ENCODE measurements around the gene GAA.

GAA gene

DNA sequence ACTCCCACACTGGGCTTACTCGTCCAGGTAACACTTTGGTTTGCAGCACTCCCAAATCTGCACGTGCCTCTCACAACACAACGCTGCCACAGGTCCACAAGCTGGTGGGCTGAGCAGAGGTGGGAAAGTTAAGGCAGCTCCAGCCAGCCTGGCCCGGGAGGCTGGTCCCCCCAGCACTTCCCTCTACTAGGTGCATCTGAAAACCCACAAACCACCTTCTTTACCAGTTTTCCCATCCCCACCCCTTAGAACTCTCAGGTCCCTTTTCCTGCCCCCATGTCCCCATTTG lies 1.4 kb upstream of the GAA start:
- DNase-seq (ENCODE audit: low spot score in 2 of 2): no peak
- Mint-ChIP-seq H3K27ac (ENCODE audit: low read depth) (no peak overlapping the region), H3K36me3 (ENCODE audit: insufficient read depth) (peaks cover 8% of the 10 kb centered on the region), H3K27me3 (no peaks in the 10 kb centered on the region), H3K4me3 (peak overlapping the region; percentile 86), H3K4me1 (peaks cover 26% of the 10 kb centered on the region), H3K9me3 (no peaks in the 10 kb centered on the region)
- no peak for ATAC-seq (replicated peaks; ENCODE audit: extremely low read depth, poor library complexity, severe bottlenecking)

GRCh38 chr17:80101946-80102663 lies 724 bp downstream of the GAA start:
- peak overlapping the region; percentile 68 for H3K27ac Mint-ChIP-seq (ENCODE audit: low read depth)
- no peaks in the 10 kb centered on the region for H3K9me3 Mint-ChIP-seq
- DNase-seq (ENCODE audit: low spot score in 2 of 2): no peak
- no peaks in the 10 kb centered on the region for H3K27me3 Mint-ChIP-seq
- peaks cover 8% of the 10 kb centered on the region for H3K36me3 Mint-ChIP-seq (ENCODE audit: insufficient read depth)
- peaks cover 26% of the 10 kb centered on the region for H3K4me1 Mint-ChIP-seq
- ATAC-seq (replicated peaks; ENCODE audit: extremely low read depth, poor library complexity, severe bottlenecking): peak; percentile 24
- peak overlapping the region; percentile 87 for H3K4me3 Mint-ChIP-seq

DNA sequence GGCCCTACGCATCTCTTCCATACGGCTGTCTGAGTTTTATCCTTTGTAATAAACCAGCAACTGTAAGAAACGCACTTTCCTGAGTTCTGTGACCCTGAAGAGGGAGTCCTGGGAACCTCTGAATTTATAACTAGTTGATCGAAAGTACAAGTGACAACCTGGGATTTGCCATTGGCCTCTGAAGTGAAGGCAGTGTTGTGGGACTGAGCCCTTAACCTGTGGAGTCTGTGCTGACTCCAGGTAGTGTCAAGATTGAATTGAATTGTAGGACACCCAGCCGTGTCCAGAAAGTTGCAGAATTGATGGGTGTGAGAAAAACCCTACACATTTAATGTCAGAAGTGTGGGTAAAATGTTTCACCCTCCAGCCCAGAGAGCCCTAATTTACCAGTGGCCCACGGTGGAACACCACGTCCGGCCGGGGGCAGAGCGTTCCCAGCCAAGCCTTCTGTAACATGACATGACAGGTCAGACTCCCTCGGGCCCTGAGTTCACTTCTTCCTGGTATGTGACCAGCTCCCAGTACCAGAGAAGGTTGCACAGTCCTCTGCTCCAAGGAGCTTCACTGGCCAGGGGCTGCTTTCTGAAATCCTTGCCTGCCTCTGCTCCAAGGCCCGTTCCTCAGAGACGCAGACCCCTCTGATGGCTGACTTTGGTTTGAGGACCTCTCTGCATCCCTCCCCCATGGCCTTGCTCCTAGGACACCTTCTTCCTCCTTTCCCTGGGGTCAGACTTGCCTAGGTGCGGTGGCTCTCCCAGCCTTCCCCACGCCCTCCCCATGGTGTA lies 1.5 kb downstream of the GAA start:
- DNase-seq (ENCODE audit: low spot score in 2 of 2): no peak
- no peaks in the 10 kb centered on the region for H3K9me3 Mint-ChIP-seq
- peaks cover 8% of the 10 kb centered on the region for H3K36me3 Mint-ChIP-seq (ENCODE audit: insufficient read depth)
- H3K4me1 Mint-ChIP-seq: peaks cover 26% of the 10 kb centered on the region
- no peak for ATAC-seq (replicated peaks; ENCODE audit: extremely low read depth, poor library complexity, severe bottlenecking)
- peak overlapping the region; percentile 87 for H3K4me3 Mint-ChIP-seq
- no peak overlapping the region for H3K27ac Mint-ChIP-seq (ENCODE audit: low read depth)
- no peaks in the 10 kb centered on the region for H3K27me3 Mint-ChIP-seq

DNA sequence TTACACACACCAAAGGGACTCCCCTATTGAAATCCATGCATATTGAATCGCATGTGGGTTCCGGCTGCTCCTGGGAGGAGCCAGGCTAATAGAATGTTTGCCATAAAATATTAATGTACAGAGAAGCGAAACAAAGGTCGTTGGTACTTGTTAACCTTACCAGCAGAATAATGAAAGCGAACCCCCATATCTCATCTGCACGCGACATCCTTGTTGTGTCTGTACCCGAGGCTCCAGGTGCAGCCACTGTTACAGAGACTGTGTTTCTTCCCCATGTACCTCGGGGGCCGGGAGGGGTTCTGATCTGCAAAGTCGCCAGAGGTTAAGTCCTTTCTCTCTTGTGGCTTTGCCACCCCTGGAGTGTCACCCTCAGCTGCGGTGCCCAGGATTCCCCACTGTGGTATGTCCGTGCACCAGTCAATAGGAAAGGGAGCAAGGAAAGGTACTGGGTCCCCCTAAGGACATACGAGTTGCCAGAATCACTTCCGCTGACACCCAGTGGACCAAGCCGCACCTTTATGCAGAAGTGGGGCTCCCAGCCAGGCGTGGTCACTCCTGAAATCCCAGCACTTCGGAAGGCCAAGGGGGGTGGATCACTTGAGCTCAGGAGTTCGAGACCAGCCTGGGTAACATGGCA lies 2.2 kb downstream of the GAA start:
- peaks cover 26% of the 10 kb centered on the region for H3K4me1 Mint-ChIP-seq
- no peak overlapping the region for H3K27ac Mint-ChIP-seq (ENCODE audit: low read depth)
- H3K27me3 Mint-ChIP-seq: no peaks in the 10 kb centered on the region
- H3K9me3 Mint-ChIP-seq: no peaks in the 10 kb centered on the region
- ATAC-seq (replicated peaks; ENCODE audit: extremely low read depth, poor library complexity, severe bottlenecking) (no peak), DNase-seq (ENCODE audit: low spot score in 2 of 2) (no peak)
- H3K4me3 Mint-ChIP-seq: peak overlapping the region; percentile 87
- peaks cover 8% of the 10 kb centered on the region for H3K36me3 Mint-ChIP-seq (ENCODE audit: insufficient read depth)

DNA sequence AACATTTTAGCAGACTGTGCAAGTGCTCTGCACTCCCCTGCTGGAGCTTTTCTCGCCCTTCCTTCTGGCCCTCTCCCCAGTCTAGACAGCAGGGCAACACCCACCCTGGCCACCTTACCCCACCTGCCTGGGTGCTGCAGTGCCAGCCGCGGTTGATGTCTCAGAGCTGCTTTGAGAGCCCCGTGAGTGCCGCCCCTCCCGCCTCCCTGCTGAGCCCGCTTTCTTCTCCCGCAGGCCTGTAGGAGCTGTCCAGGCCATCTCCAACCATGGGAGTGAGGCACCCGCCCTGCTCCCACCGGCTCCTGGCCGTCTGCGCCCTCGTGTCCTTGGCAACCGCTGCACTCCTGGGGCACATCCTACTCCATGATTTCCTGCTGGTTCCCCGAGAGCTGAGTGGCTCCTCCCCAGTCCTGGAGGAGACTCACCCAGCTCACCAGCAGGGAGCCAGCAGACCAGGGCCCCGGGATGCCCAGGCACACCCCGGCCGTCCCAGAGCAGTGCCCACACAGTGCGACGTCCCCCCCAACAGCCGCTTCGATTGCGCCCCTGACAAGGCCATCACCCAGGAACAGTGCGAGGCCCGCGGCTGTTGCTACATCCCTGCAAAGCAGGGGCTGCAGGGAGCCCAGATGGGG lies 3.1 kb downstream of the GAA start:
- H3K4me3 Mint-ChIP-seq: no peak overlapping the region

GRCh38 chr17:80104956-80105375 lies 3.6 kb downstream of the GAA start:
- peaks cover 26% of the 10 kb centered on the region for H3K4me1 Mint-ChIP-seq
- H3K9me3 Mint-ChIP-seq: no peaks in the 10 kb centered on the region
- no peak for DNase-seq (ENCODE audit: low spot score in 2 of 2)
- no peak for ATAC-seq (replicated peaks; ENCODE audit: extremely low read depth, poor library complexity, severe bottlenecking)
- no peak overlapping the region for H3K27ac Mint-ChIP-seq (ENCODE audit: low read depth)
- no peak overlapping the region for H3K4me3 Mint-ChIP-seq
- H3K36me3 Mint-ChIP-seq (ENCODE audit: insufficient read depth): peaks cover 8% of the 10 kb centered on the region
- no peaks in the 10 kb centered on the region for H3K27me3 Mint-ChIP-seq

More for the DNA sequence above, 3.1 kb downstream of the GAA start:
- Mint-ChIP-seq H3K27ac (ENCODE audit: low read depth) (no peak overlapping the region), H3K27me3 (no peaks in the 10 kb centered on the region), H3K4me1 (peaks cover 26% of the 10 kb centered on the region), H3K36me3 (ENCODE audit: insufficient read depth) (peaks cover 8% of the 10 kb centered on the region), H3K9me3 (no peaks in the 10 kb centered on the region)
- no peak for ATAC-seq (replicated peaks; ENCODE audit: extremely low read depth, poor library complexity, severe bottlenecking)
- no peak for DNase-seq (ENCODE audit: low spot score in 2 of 2)

GRCh38 chr17:80105762-80106161 lies 4.4 kb downstream of the GAA start:
- no peak overlapping the region for H3K27ac Mint-ChIP-seq (ENCODE audit: low read depth)
- no peak for DNase-seq (ENCODE audit: low spot score in 2 of 2)

DNA sequence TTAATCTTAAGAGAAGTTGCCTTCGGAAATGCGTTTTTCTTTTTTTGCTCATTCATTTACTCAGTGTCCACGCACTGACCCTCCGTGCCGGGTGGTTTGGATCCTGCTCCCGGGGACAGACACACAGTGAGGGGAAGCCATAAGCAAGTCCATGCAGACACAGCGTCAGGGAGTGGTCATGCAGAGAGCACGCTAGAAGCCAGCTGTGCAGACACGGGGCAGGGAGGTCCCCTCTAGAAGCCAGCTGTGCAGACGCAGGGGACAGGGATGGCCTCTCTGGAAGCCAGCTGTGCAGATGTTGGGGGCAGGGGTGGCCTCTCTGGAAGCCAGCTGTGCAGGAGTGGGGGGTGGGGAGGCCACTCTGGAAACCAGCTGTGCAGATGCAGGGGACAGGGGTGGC lies 4.8 kb downstream of the GAA start:
- H3K36me3 Mint-ChIP-seq (ENCODE audit: insufficient read depth): peaks cover 5% of the 10 kb centered on the region
- DNase-seq (ENCODE audit: low spot score in 2 of 2): no peak

More at GRCh38 chr17:80105762-80106161, 4.4 kb downstream of the GAA start:
- H3K4me1 Mint-ChIP-seq: peaks cover 18% of the 10 kb centered on the region
- H3K27me3 Mint-ChIP-seq: no peaks in the 10 kb centered on the region
- no peak overlapping the region for H3K4me3 Mint-ChIP-seq
- peaks cover 8% of the 10 kb centered on the region for H3K36me3 Mint-ChIP-seq (ENCODE audit: insufficient read depth)
- no peaks in the 10 kb centered on the region for H3K9me3 Mint-ChIP-seq
- ATAC-seq (replicated peaks; ENCODE audit: extremely low read depth, poor library complexity, severe bottlenecking): no peak

GRCh38 chr17:80106751-80107150 lies 5.4 kb downstream of the GAA start:
- H3K4me1 Mint-ChIP-seq: peaks cover 14% of the 10 kb centered on the region
- H3K4me3 Mint-ChIP-seq: no peak overlapping the region
- H3K27ac Mint-ChIP-seq (ENCODE audit: low read depth): no peak overlapping the region
- no peak for ATAC-seq (replicated peaks; ENCODE audit: extremely low read depth, poor library complexity, severe bottlenecking)
- H3K9me3 Mint-ChIP-seq: no peaks in the 10 kb centered on the region
- H3K36me3 Mint-ChIP-seq (ENCODE audit: insufficient read depth): peaks cover 5% of the 10 kb centered on the region
- H3K27me3 Mint-ChIP-seq: no peaks in the 10 kb centered on the region
- no peak for DNase-seq (ENCODE audit: low spot score in 2 of 2)

More for the DNA sequence above, 4.8 kb downstream of the GAA start:
- peaks cover 14% of the 10 kb centered on the region for H3K4me1 Mint-ChIP-seq
- H3K27ac Mint-ChIP-seq (ENCODE audit: low read depth): no peak overlapping the region
- no peak for ATAC-seq (replicated peaks; ENCODE audit: extremely low read depth, poor library complexity, severe bottlenecking)
- no peaks in the 10 kb centered on the region for H3K27me3 Mint-ChIP-seq
- H3K4me3 Mint-ChIP-seq: no peak overlapping the region
- H3K9me3 Mint-ChIP-seq: no peaks in the 10 kb centered on the region

DNA sequence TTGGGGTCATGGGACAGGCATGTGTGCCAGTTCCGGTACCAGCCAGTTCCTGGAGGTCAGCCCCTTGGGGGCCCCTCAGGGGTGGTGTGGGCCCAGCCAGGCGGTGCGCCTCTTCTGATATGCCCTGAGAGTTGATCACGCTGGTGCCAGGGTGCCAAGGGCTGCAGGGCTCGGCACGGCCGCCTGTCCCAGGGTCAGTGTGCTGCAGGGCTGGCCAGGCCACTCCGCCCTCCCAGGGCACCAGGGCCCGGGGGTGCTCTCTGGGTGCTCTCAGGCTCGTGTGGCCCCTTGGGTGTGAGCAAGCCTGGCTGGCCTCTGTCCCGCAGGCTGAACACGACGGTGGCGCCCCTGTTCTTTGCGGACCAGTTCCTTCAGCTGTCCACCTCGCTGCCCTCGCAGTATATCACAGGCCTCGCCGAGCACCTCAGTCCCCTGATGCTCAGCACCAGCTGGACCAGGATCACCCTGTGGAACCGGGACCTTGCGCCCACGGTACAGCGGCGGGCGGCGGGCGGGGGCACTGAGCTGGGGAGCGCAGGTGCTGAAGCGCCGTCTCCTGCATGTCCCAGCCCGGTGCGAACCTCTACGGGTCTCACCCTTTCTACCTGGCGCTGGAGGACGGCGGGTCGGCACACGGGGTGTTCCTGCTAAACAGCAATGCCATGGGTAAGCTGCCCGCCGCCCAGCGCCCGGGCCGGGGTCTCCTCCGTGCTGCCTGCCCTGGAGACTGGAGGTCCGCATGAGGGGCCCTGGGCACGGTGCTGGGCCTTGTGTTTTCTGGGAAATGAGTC lies 6.0 kb downstream of the GAA start:
- H3K27me3 Mint-ChIP-seq: no peaks in the 10 kb centered on the region
- H3K9me3 Mint-ChIP-seq: no peaks in the 10 kb centered on the region
- ATAC-seq (replicated peaks; ENCODE audit: extremely low read depth, poor library complexity, severe bottlenecking) (no peak), DNase-seq (ENCODE audit: low spot score in 2 of 2) (no peak)
- H3K36me3 Mint-ChIP-seq (ENCODE audit: insufficient read depth): peaks cover 2% of the 10 kb centered on the region
- no peak overlapping the region for H3K4me3 Mint-ChIP-seq
- H3K4me1 Mint-ChIP-seq: peaks cover 8% of the 10 kb centered on the region
- no peak overlapping the region for H3K27ac Mint-ChIP-seq (ENCODE audit: low read depth)

DNA sequence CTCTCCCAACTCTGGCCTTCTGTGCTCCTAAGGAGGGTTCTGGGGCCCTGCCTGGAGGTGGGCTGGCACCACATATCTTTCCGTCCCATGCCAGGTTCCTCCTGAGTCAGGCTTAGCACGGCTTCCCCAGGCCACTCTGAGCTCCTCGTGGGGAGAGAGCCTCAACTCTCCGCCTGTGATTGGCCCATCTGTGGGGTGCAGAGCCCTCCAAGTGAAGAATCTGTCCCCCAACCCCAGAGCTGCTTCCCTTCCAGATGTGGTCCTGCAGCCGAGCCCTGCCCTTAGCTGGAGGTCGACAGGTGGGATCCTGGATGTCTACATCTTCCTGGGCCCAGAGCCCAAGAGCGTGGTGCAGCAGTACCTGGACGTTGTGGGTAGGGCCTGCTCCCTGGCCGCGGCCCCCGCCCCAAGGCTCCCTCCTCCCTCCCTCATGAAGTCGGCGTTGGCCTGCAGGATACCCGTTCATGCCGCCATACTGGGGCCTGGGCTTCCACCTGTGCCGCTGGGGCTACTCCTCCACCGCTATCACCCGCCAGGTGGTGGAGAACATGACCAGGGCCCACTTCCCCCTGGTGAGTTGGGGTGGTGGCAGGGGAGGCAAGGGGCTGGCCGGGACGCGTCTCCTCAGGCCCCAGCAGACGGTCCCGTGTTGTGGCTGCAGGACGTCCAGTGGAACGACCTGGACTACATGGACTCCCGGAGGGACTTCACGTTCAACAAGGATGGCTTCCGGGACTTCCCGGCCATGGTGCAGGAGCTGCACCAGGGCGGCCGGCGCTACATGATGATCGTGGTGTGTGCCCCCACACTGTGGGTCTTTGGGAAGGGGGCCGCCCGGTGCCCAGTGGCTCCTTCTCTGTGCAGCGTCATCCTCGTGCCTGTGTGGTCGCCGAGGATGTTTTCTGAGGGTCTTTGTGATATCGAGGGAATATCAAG lies 6.9 kb downstream of the GAA start:
- no peaks in the 10 kb centered on the region for H3K27me3 Mint-ChIP-seq
- H3K9me3 Mint-ChIP-seq: no peaks in the 10 kb centered on the region
- H3K4me3 Mint-ChIP-seq: no peak overlapping the region
- no peak overlapping the region for H3K27ac Mint-ChIP-seq (ENCODE audit: low read depth)
- ATAC-seq (replicated peaks; ENCODE audit: extremely low read depth, poor library complexity, severe bottlenecking) (no peak), DNase-seq (ENCODE audit: low spot score in 2 of 2) (no peak)
- peaks cover 5% of the 10 kb centered on the region for H3K4me1 Mint-ChIP-seq
- peaks cover 1% of the 10 kb centered on the region for H3K36me3 Mint-ChIP-seq (ENCODE audit: insufficient read depth)

Measured in central memory CD8-positive, alpha-beta T cell (primary cell).